ENCODE data around the gene EHD3. TPM values are rescaled to one million over a fixed set of nuclear protein-coding genes. Genes with fewer than 3 reads are reported as not detected.

The EHD3 gene
- total RNA-seq, 1 donor from 2014 or later, result 40.3 TPM

GRCh38 chr2:31221544-31221943 is 12.4 kb upstream of the EHD3 start:
- POLR2A ChIA-PET, result interaction anchor here (1.0 to 3.4 kb wide), 3 partner anchors 13 to 34 kb away, joined by 3 to 70 read pairs (median 7); partner anchors contain the start of gene EHD3
- peaks cover 75% of the 10 kb centered on the region for H3K4me1 Mint-ChIP-seq
- TF ChIP-seq CTCF (IDR thresholded peaks at IDR 0.05), result no peak
- intact Hi-C loops (cut with micrococcal nuclease), result no loop called here
- DNase-seq (no peak), ATAC-seq (ENCODE audit: low read depth) (no peak)
- H3K9me3 Mint-ChIP-seq, result no peaks in the 10 kb centered on the region
- H3K27me3 Mint-ChIP-seq, result no peaks in the 10 kb centered on the region
- H3K36me3 Mint-ChIP-seq (ENCODE audit: low read depth), result no peaks in the 10 kb centered on the region
- H3K27ac Mint-ChIP-seq, result peak overlapping the region; percentile 99
- H3K4me3 Mint-ChIP-seq, result peak overlapping the region; percentile 55
- CTCF ChIA-PET, result interaction anchor here (2.5 kb wide), 1 partner anchor 12 kb away, joined by 6 read pairs; the partner anchor contains the start of gene EHD3

DNA sequence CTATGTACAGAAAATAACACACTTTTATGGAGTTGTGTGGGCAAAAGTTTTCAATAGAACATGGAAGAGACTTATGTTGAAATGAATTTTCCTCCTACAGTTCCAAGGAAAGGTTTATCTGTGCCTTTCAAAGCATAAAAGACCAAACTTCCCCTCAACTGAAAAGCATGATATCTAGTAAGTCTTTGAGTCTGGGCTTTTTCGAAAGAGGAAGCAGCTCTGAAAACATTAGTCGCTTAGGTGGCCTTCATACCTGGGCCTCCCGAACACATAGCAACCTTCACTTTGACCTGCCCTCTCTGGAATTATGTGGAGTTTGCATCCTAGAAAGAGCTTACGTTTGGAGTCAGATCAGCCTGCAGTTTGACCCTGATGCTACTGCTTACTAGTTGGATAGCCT is 11.9 kb upstream of the EHD3 start:
- no peak overlapping the region for H3K4me3 Mint-ChIP-seq
- peak overlapping the region; percentile 99 for H3K27ac Mint-ChIP-seq
- ChIA-PET POLR2A (interaction anchor here (1.0 to 1.7 kb wide), 3 partner anchors 8 to 30 kb away, joined by 3 to 7 read pairs (median 4); partner anchors contain the start of gene EHD3), CTCF (no interaction called here)
- intact Hi-C loops (cut with micrococcal nuclease), result no loop called here
- no peak for TF ChIP-seq CTCF (IDR thresholded peaks at IDR 0.05)
- H3K27me3 Mint-ChIP-seq, result no peaks in the 10 kb centered on the region
- no peaks in the 10 kb centered on the region for H3K36me3 Mint-ChIP-seq (ENCODE audit: low read depth)
- no peaks in the 10 kb centered on the region for H3K9me3 Mint-ChIP-seq
- ATAC-seq (ENCODE audit: low read depth), result no peak
- peaks cover 72% of the 10 kb centered on the region for H3K4me1 Mint-ChIP-seq
- no peak for DNase-seq

- Mint-ChIP-seq H3K9me3 (no peaks in the 10 kb centered on the region), H3K27ac (peak overlapping the region; percentile 99), H3K27me3 (no peaks in the 10 kb centered on the region), H3K36me3 (ENCODE audit: low read depth) (no peaks in the 10 kb centered on the region), H3K4me1 (peaks cover 70% of the 10 kb centered on the region), H3K4me3 (no peak overlapping the region)
- intact Hi-C loops (cut with micrococcal nuclease), result no loop called here
- TF ChIP-seq CTCF (IDR thresholded peaks at IDR 0.05), result no peak
- DNase-seq, result no peak
- CTCF ChIA-PET, result interaction anchor here (0.6 to 2.0 kb wide), 2 partner anchors 42 to 53 kb away, joined by 3 to 5 read pairs; no protein-coding TSS in a partner anchor
- no peak for ATAC-seq (ENCODE audit: low read depth)
- POLR2A ChIA-PET, result interaction anchor here (0.7 to 1.8 kb wide), 3 partner anchors 8 to 11 kb away, joined by 3 to 11 read pairs (median 4); partner anchors contain the start of gene EHD3
Observed at GRCh38 chr2:31223026-31223425, 10.9 kb upstream of the EHD3 start.

DNA sequence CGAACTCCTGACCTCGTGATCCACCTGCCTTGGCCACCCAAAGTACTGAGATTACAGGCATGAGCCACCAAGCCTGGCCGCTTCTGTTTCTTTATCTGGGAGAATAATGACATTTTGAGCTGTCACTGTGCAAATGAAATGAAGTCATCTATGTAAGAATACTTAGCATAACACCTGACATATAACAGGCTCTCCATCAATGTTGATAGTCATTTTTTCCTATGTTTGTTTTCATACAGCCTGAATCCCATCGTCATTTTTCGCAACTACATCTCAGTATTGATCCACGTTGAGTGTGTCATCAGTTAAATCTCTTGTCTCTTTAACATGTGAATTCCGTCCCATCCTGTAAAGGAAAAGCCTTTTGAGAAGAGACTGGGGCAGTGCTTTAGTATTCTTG is 10.2 kb upstream of the EHD3 start:
- no peaks in the 10 kb centered on the region for H3K36me3 Mint-ChIP-seq (ENCODE audit: low read depth)
- ATAC-seq (ENCODE audit: low read depth) (no peak), DNase-seq (no peak)
- no peak overlapping the region for H3K4me3 Mint-ChIP-seq
- CTCF ChIA-PET, result interaction anchor here (2.0 kb wide), 1 partner anchor 54 kb away, joined by 5 read pairs; no protein-coding TSS in a partner anchor
- intact Hi-C loops (cut with micrococcal nuclease), result no loop called here
- peaks cover 63% of the 10 kb centered on the region for H3K4me1 Mint-ChIP-seq
- no peak for TF ChIP-seq CTCF (IDR thresholded peaks at IDR 0.05)
- no peaks in the 10 kb centered on the region for H3K27me3 Mint-ChIP-seq
- H3K27ac Mint-ChIP-seq, result no peak overlapping the region
- H3K9me3 Mint-ChIP-seq, result no peaks in the 10 kb centered on the region
- POLR2A ChIA-PET, result interaction anchor here (1.7 to 1.8 kb wide), 2 partner anchors 10 kb away, joined by 4 to 11 read pairs; partner anchors contain the start of gene EHD3

DNA sequence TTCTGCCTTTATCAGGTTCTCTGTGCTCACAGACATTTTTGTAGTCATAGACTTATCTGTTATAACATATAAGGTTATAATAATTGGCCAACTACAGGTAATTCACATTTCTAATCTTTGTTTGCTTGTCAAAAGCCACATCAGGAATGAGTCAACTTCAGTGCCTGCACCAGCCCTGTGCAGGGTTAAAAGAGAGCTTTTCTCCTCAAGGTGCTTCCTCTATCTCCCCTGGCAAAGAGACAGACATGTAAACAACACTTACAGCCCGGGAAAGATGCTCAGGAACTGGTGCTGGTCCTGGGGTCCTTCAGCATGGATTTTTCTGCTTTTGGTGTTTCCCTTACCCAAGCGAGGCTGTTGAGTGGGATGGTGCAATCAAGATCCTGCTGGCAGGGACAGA is 7.7 kb upstream of the EHD3 start:
- ChIA-PET POLR2A (interaction anchor here (1.6 kb wide), 1 partner anchor 11 kb away, joined by 5 read pairs; no protein-coding TSS in a partner anchor), CTCF (no interaction called here)
- Mint-ChIP-seq H3K27ac (no peak overlapping the region), H3K4me1 (peaks cover 38% of the 10 kb centered on the region), H3K4me3 (no peak overlapping the region), H3K36me3 (ENCODE audit: low read depth) (no peaks in the 10 kb centered on the region), H3K9me3 (no peaks in the 10 kb centered on the region), H3K27me3 (no peaks in the 10 kb centered on the region)
- ATAC-seq (ENCODE audit: low read depth) (no peak), DNase-seq (no peak)
- TF ChIP-seq CTCF (IDR thresholded peaks at IDR 0.05), result no peak
- intact Hi-C loops (cut with micrococcal nuclease), result no loop called here
